Astrocyte (in vitro differentiated cells and primary cell): ENCODE measurements around the gene PFKFB1. TPM values are rescaled to one million over a fixed set of nuclear protein-coding genes. Genes with fewer than 3 reads are reported as not detected.

Experiments used
- DNase-seq: peaks from one replicate; pipeline ENCODE4 v3.0.0-alpha.2; 2010; ENCODE audit warnings: low read depth
- FAIRE-seq: peaks from 2 replicates; lab custom pipeline; 2011; peaks lifted over from hg19 to GRCh38; lab: Jason Lieb, UNC
- H2AFZ ChIP-seq: 2 replicates; pipeline ENCODE4 v1.6.0; 2012; ENCODE audit warnings: low read depth, low read length, inconsistent platforms
- H3K27ac ChIP-seq: 2 replicates; pipeline ENCODE4 v1.5.1; 2011; ENCODE audit warnings: low read depth, low read length, inconsistent platforms
- H3K27me3 ChIP-seq: 2 replicates; pipeline ENCODE4 v1.6.0; 2011; ENCODE audit warnings: low read length, inconsistent platforms; ENCODE audit not compliant: insufficient read depth
- H3K36me3 ChIP-seq: 2 replicates; pipeline ENCODE4 v1.5.1; 2011; ENCODE audit warnings: low read length, inconsistent platforms; ENCODE audit not compliant: insufficient read depth
- H3K4me1 ChIP-seq: 2 replicates; pipeline ENCODE4 v1.5.1; 2011; ENCODE audit warnings: low read length, inconsistent platforms; ENCODE audit not compliant: insufficient read depth
- H3K4me2 ChIP-seq: 2 replicates; pipeline ENCODE4 v1.6.0; 2012; ENCODE audit warnings: low read length, inconsistent platforms
- H3K4me3 ChIP-seq: 2 replicates; pipeline ENCODE4 v1.5.1; 2011; ENCODE audit warnings: low read depth, mild to moderate bottlenecking, low read length, inconsistent platforms; ENCODE audit not compliant: insufficient read depth
- H3K79me2 ChIP-seq: 2 replicates; pipeline ENCODE4 v1.6.0; 2012; ENCODE audit warnings: mild to moderate bottlenecking, low read length, inconsistent platforms; ENCODE audit not compliant: insufficient read depth
- H3K9ac ChIP-seq: 2 replicates; pipeline ENCODE4 v1.6.0; 2012; ENCODE audit warnings: mild to moderate bottlenecking, low read length, inconsistent platforms
- H3K9me3 ChIP-seq: 2 replicates; pipeline ENCODE4 v1.5.1; 2012; ENCODE audit warnings: low read depth, mild to moderate bottlenecking, low read length, inconsistent platforms; ENCODE audit not compliant: insufficient read depth
- H4K20me1 ChIP-seq: 2 replicates; pipeline ENCODE4 v1.6.0; 2012; ENCODE audit warnings: low read length, inconsistent platforms; ENCODE audit not compliant: insufficient read depth
- H3K27ac Mint-ChIP-seq: one replicate; pipeline ENCODE4 v1.8.0; 2021; ENCODE audit warnings: mild to moderate bottlenecking, mixed read lengths; ENCODE audit not compliant: unreplicated experiment
- H3K27me3 Mint-ChIP-seq: one replicate; pipeline ENCODE4 v1.8.0; 2021; ENCODE audit warnings: low read depth, mixed read lengths; ENCODE audit not compliant: unreplicated experiment
- H3K36me3 Mint-ChIP-seq: one replicate; pipeline ENCODE4 v1.8.0; 2021; ENCODE audit warnings: low read depth, mixed read lengths; ENCODE audit not compliant: unreplicated experiment
- H3K4me1 Mint-ChIP-seq: one replicate; pipeline ENCODE4 v1.8.0; 2021; ENCODE audit warnings: low read depth, mixed read lengths; ENCODE audit not compliant: unreplicated experiment
- H3K4me3 Mint-ChIP-seq: one replicate; pipeline ENCODE4 v1.8.0; 2021; ENCODE audit warnings: mild to moderate bottlenecking, moderate library complexity, mixed read lengths; ENCODE audit not compliant: unreplicated experiment
- H3K9me3 Mint-ChIP-seq: one replicate; pipeline ENCODE4 v1.8.0; 2021; ENCODE audit warnings: mild to moderate bottlenecking, mixed read lengths; ENCODE audit not compliant: unreplicated experiment
- CTCF ChIP-seq: IDR thresholded peaks from 2 replicates; pipeline ENCODE4 v1.5.1; 2011; ENCODE audit warnings: low read depth, mild to moderate bottlenecking, inconsistent platforms, low read length, moderate library complexity; ENCODE audit not compliant: insufficient read depth
- EZH2 ChIP-seq: IDR thresholded peaks from 2 replicates; pipeline ENCODE4 v1.6.1; 2012; ENCODE audit warnings: mild to moderate bottlenecking, low read length, inconsistent platforms; ENCODE audit not compliant: insufficient read depth
- total RNA-seq: library from RNA; stranded (reverse); gene quantifications from 2 replicates; pipeline ENCODE4 v1.2.1, GENCODE V29; 2021

PFKFB1 gene
- total RNA-seq, 1 donor from 2014 or later, result 0.34 TPM

- Histone ChIP-seq H3K9me3 (no peaks in the 10 kb centered on the region), H2AFZ (no peak overlapping the region), H4K20me1 (peaks cover 3% of the 10 kb centered on the region), H3K36me3 (peaks cover 6% of the 10 kb centered on the region), H3K9ac (no peak overlapping the region), H3K4me2 (peak overlapping the region; percentile 48), H3K27ac (peak overlapping the region; percentile 6), H3K27me3 (no peaks in the 10 kb centered on the region), H3K4me1 (peaks cover 17% of the 10 kb centered on the region), H3K79me2 (peaks cover 4% of the 10 kb centered on the region), H3K4me3 (no peak overlapping the region)
- Mint-ChIP-seq H3K9me3 (no peaks in the 10 kb centered on the region), H3K36me3 (peaks cover 10% of the 10 kb centered on the region), H3K27me3 (no peaks in the 10 kb centered on the region), H3K4me1 (peaks cover 6% of the 10 kb centered on the region), H3K4me3 (no peak overlapping the region), H3K27ac (peak overlapping the region; percentile 97)
- DNase-seq (no peak), FAIRE-seq (peak; percentile 79)
- TF ChIP-seq CTCF, result no peak
- TF ChIP-seq EZH2, result no peak
Measured at GRCh38 chrX:55006827-55007621, 13.0 kb upstream of the PFKFB1 start.

GRCh38 chrX:55005256-55005655, 11.3 kb upstream of the PFKFB1 start:
- Histone ChIP-seq H3K36me3 (peaks cover 6% of the 10 kb centered on the region), H3K79me2 (peaks cover 21% of the 10 kb centered on the region), H3K27ac (no peak overlapping the region), H3K9ac (no peak overlapping the region), H3K4me2 (no peak overlapping the region), H3K9me3 (no peaks in the 10 kb centered on the region), H3K27me3 (no peaks in the 10 kb centered on the region), H2AFZ (no peak overlapping the region), H4K20me1 (peaks cover 3% of the 10 kb centered on the region), H3K4me3 (no peak overlapping the region), H3K4me1 (peaks cover 17% of the 10 kb centered on the region)
- DNase-seq (no peak), FAIRE-seq (no peak)
- TF ChIP-seq CTCF, result no peak
- no peak for TF ChIP-seq EZH2
- Mint-ChIP-seq H3K27ac (no peak overlapping the region), H3K4me3 (no peak overlapping the region), H3K9me3 (no peaks in the 10 kb centered on the region), H3K27me3 (no peaks in the 10 kb centered on the region), H3K4me1 (peaks cover 9% of the 10 kb centered on the region), H3K36me3 (peaks cover 10% of the 10 kb centered on the region)

- FAIRE-seq (peak; percentile 41), DNase-seq (no peak)
- Histone ChIP-seq H3K79me2 (peaks cover 22% of the 10 kb centered on the region), H3K4me1 (peaks cover 21% of the 10 kb centered on the region), H3K4me3 (no peak overlapping the region), H2AFZ (no peak overlapping the region), H3K9me3 (no peaks in the 10 kb centered on the region), H4K20me1 (peaks cover 3% of the 10 kb centered on the region), H3K4me2 (no peak overlapping the region), H3K36me3 (peaks cover 6% of the 10 kb centered on the region), H3K9ac (no peak overlapping the region), H3K27ac (no peak overlapping the region), H3K27me3 (no peaks in the 10 kb centered on the region)
- Mint-ChIP-seq H3K36me3 (peaks cover 10% of the 10 kb centered on the region), H3K4me1 (peaks cover 9% of the 10 kb centered on the region), H3K27ac (no peak overlapping the region), H3K4me3 (no peak overlapping the region), H3K27me3 (no peaks in the 10 kb centered on the region), H3K9me3 (no peaks in the 10 kb centered on the region)
- TF ChIP-seq EZH2, result no peak
- no peak for TF ChIP-seq CTCF
Measured at GRCh38 chrX:55004231-55004630, 10.2 kb upstream of the PFKFB1 start.
